Measurements from ENCODE around the gene MTHFSD.
A peak's percentile ranks its signal among the peaks of the same experiment; 100 is the strongest.

MTHFSD gene

GRCh38 chr16:86501989-86502855 is 52.8 kb downstream of the MTHFSD start:
- H3K27me3 ChIP-seq (ENCODE audit: control insufficient read depth, insufficient read depth, low read length): peaks cover 88% of the 10 kb centered on the region

GRCh38 chr16:86500708-86501510 is 54.1 kb downstream of the MTHFSD start:
- no peaks in the 10 kb centered on the region for H3K36me3 ChIP-seq (ENCODE audit: control insufficient read depth, insufficient read depth, low read length)
- no peak overlapping the region for H3K4me3 ChIP-seq (ENCODE audit: low read length)
- no peaks in the 10 kb centered on the region for H3K4me1 ChIP-seq (ENCODE audit: control insufficient read depth, insufficient read depth, low read length)
- peaks cover 88% of the 10 kb centered on the region for H3K27me3 ChIP-seq (ENCODE audit: control insufficient read depth, insufficient read depth, low read length)
- peak overlapping the region; percentile 34 for H3K9ac ChIP-seq (ENCODE audit: low read length)
- no peaks in the 10 kb centered on the region for H3K9me3 ChIP-seq (ENCODE audit: control insufficient read depth, low read length)

More at GRCh38 chr16:86501989-86502855, 52.8 kb downstream of the MTHFSD start:
- Histone ChIP-seq H3K9me3 (ENCODE audit: control insufficient read depth, low read length) (no peaks in the 10 kb centered on the region), H3K4me1 (ENCODE audit: control insufficient read depth, insufficient read depth, low read length) (no peaks in the 10 kb centered on the region), H3K36me3 (ENCODE audit: control insufficient read depth, insufficient read depth, low read length) (no peaks in the 10 kb centered on the region), H3K4me3 (ENCODE audit: low read length) (no peak overlapping the region), H3K9ac (ENCODE audit: low read length) (no peak overlapping the region)

GRCh38 chr16:86499889-86500707 is 54.9 kb downstream of the MTHFSD start:
- Histone ChIP-seq H3K9me3 (ENCODE audit: control insufficient read depth, low read length) (no peaks in the 10 kb centered on the region), H3K27me3 (ENCODE audit: control insufficient read depth, insufficient read depth, low read length) (peaks cover 90% of the 10 kb centered on the region), H3K9ac (ENCODE audit: low read length) (peak overlapping the region; percentile 55), H3K36me3 (ENCODE audit: control insufficient read depth, insufficient read depth, low read length) (no peaks in the 10 kb centered on the region), H3K4me3 (ENCODE audit: low read length) (no peak overlapping the region), H3K4me1 (ENCODE audit: control insufficient read depth, insufficient read depth, low read length) (no peaks in the 10 kb centered on the region)

GRCh38 chr16:86499440-86499786 is 55.6 kb downstream of the MTHFSD start:
- no peaks in the 10 kb centered on the region for H3K36me3 ChIP-seq (ENCODE audit: control insufficient read depth, insufficient read depth, low read length)
- H3K4me3 ChIP-seq (ENCODE audit: low read length): no peak overlapping the region
- no peaks in the 10 kb centered on the region for H3K4me1 ChIP-seq (ENCODE audit: control insufficient read depth, insufficient read depth, low read length)
- peaks cover 90% of the 10 kb centered on the region for H3K27me3 ChIP-seq (ENCODE audit: control insufficient read depth, insufficient read depth, low read length)
- no peaks in the 10 kb centered on the region for H3K9me3 ChIP-seq (ENCODE audit: control insufficient read depth, low read length)
- H3K9ac ChIP-seq (ENCODE audit: low read length): peak overlapping the region; percentile 55

GRCh38 chr16:86498671-86499439 is 56.2 kb downstream of the MTHFSD start:
- Histone ChIP-seq H3K9me3 (ENCODE audit: control insufficient read depth, low read length) (no peaks in the 10 kb centered on the region), H3K4me1 (ENCODE audit: control insufficient read depth, insufficient read depth, low read length) (peaks cover 3% of the 10 kb centered on the region), H3K27me3 (ENCODE audit: control insufficient read depth, insufficient read depth, low read length) (peaks cover 90% of the 10 kb centered on the region), H3K9ac (ENCODE audit: low read length) (peak overlapping the region; percentile 55), H3K36me3 (ENCODE audit: control insufficient read depth, insufficient read depth, low read length) (no peaks in the 10 kb centered on the region), H3K4me3 (ENCODE audit: low read length) (no peak overlapping the region)

- peak overlapping the region; percentile 55 for H3K9ac ChIP-seq (ENCODE audit: low read length)
- peaks cover 88% of the 10 kb centered on the region for H3K27me3 ChIP-seq (ENCODE audit: control insufficient read depth, insufficient read depth, low read length)
Observed at GRCh38 chr16:86498155-86498670, 56.8 kb downstream of the MTHFSD start.

GRCh38 chr16:86497551-86498021 is 57.4 kb downstream of the MTHFSD start:
- H3K27me3 ChIP-seq (ENCODE audit: control insufficient read depth, insufficient read depth, low read length): peaks cover 88% of the 10 kb centered on the region
- H3K4me3 ChIP-seq (ENCODE audit: low read length): no peak overlapping the region

More at GRCh38 chr16:86498155-86498670, 56.8 kb downstream of the MTHFSD start:
- no peak overlapping the region for H3K4me3 ChIP-seq (ENCODE audit: low read length)
- no peaks in the 10 kb centered on the region for H3K9me3 ChIP-seq (ENCODE audit: control insufficient read depth, low read length)
- H3K36me3 ChIP-seq (ENCODE audit: control insufficient read depth, insufficient read depth, low read length): no peaks in the 10 kb centered on the region
- H3K4me1 ChIP-seq (ENCODE audit: control insufficient read depth, insufficient read depth, low read length): peaks cover 4% of the 10 kb centered on the region

GRCh38 chr16:86496929-86497461 is 58.0 kb downstream of the MTHFSD start:
- no peak overlapping the region for H3K4me3 ChIP-seq (ENCODE audit: low read length)
- no peaks in the 10 kb centered on the region for H3K36me3 ChIP-seq (ENCODE audit: control insufficient read depth, insufficient read depth, low read length)
- H3K9me3 ChIP-seq (ENCODE audit: control insufficient read depth, low read length): no peaks in the 10 kb centered on the region
- H3K9ac ChIP-seq (ENCODE audit: low read length): peak overlapping the region; percentile 48
- peaks cover 4% of the 10 kb centered on the region for H3K4me1 ChIP-seq (ENCODE audit: control insufficient read depth, insufficient read depth, low read length)
- H3K27me3 ChIP-seq (ENCODE audit: control insufficient read depth, insufficient read depth, low read length): peaks cover 85% of the 10 kb centered on the region

More at GRCh38 chr16:86497551-86498021, 57.4 kb downstream of the MTHFSD start:
- peaks cover 4% of the 10 kb centered on the region for H3K4me1 ChIP-seq (ENCODE audit: control insufficient read depth, insufficient read depth, low read length)
- no peaks in the 10 kb centered on the region for H3K36me3 ChIP-seq (ENCODE audit: control insufficient read depth, insufficient read depth, low read length)
- no peak overlapping the region for H3K9ac ChIP-seq (ENCODE audit: low read length)
- no peaks in the 10 kb centered on the region for H3K9me3 ChIP-seq (ENCODE audit: control insufficient read depth, low read length)

GRCh38 chr16:86496262-86496928 is 58.6 kb downstream of the MTHFSD start:
- Histone ChIP-seq H3K27me3 (ENCODE audit: control insufficient read depth, insufficient read depth, low read length) (peaks cover 81% of the 10 kb centered on the region), H3K9ac (ENCODE audit: low read length) (peak overlapping the region; percentile 48), H3K4me1 (ENCODE audit: control insufficient read depth, insufficient read depth, low read length) (peaks cover 4% of the 10 kb centered on the region), H3K36me3 (ENCODE audit: control insufficient read depth, insufficient read depth, low read length) (no peaks in the 10 kb centered on the region), H3K9me3 (ENCODE audit: control insufficient read depth, low read length) (no peaks in the 10 kb centered on the region), H3K4me3 (ENCODE audit: low read length) (no peak overlapping the region)

- Histone ChIP-seq H3K4me3 (ENCODE audit: low read length) (no peak overlapping the region), H3K4me1 (ENCODE audit: control insufficient read depth, insufficient read depth, low read length) (peaks cover 9% of the 10 kb centered on the region), H3K27me3 (ENCODE audit: control insufficient read depth, insufficient read depth, low read length) (peaks cover 76% of the 10 kb centered on the region), H3K9me3 (ENCODE audit: control insufficient read depth, low read length) (no peaks in the 10 kb centered on the region), H3K9ac (ENCODE audit: low read length) (peak overlapping the region; percentile 48), H3K36me3 (ENCODE audit: control insufficient read depth, insufficient read depth, low read length) (no peaks in the 10 kb centered on the region)
Observed at GRCh38 chr16:86495756-86496261, 59.2 kb downstream of the MTHFSD start.
